ENCODE measurements around the gene RBM47. TPM values are rescaled to one million over a fixed set of nuclear protein-coding genes. Genes with fewer than 3 reads are reported as not detected.

Gene RBM47
- total RNA-seq, 1 experiment from 2014 or later: 70.3 TPM

GRCh38 chr4:40592034-40592433 is 37.6 kb downstream of the RBM47 start:
- no peak overlapping the region for H4K91ac ChIP-seq (ENCODE audit: insufficient read length, low read depth, low read length)
- no peaks in the 10 kb centered on the region for H3K27me3 ChIP-seq (ENCODE audit: insufficient read depth, low read length)
- Mint-ChIP-seq H3K9me3 (no peaks in the 10 kb centered on the region), H3K36me3 (ENCODE audit: insufficient read depth in 1 of 3, low read depth in 3 of 3) (peaks cover 19 to 50% (median 24%) of the 10 kb centered on the region in 3 experiments; a peak in 5 of 7 replicates), H3K27ac (no peak overlapping the region), H3K4me3 (no peak overlapping the region), H3K4me1 (peaks cover 7 to 10% of the 10 kb centered on the region in 2 experiments), H3K27me3 (ENCODE audit: low read depth) (no peaks in the 10 kb centered on the region)
- H4K8ac ChIP-seq (replicated peaks; ENCODE audit: insufficient read length, low read depth, low read length): no peak overlapping the region
- no peak overlapping the region for H2BK20ac ChIP-seq (ENCODE audit: low read depth, low read length, poor library complexity, severe bottlenecking)
- no CpG with 5 or more reads among the region's 3 CpGs for WGBS (ENCODE audit: extremely low coverage, insufficient read length, low lambda C conversion rate)
- no peak overlapping the region for H2BK120ac ChIP-seq (ENCODE audit: low read depth, low read length, poor library complexity, severe bottlenecking)
- H3K9me3 ChIP-seq (ENCODE audit: control insufficient read depth, low read depth, low read length): no peaks in the 10 kb centered on the region
- H3K4me1 ChIP-seq (ENCODE audit: insufficient read depth, low read length): no peaks in the 10 kb centered on the region; the same call in 1 of the 2 replicates
- H3K79me1 ChIP-seq (ENCODE audit: insufficient read depth, low read depth, low read length, poor library complexity, severe bottlenecking): no peaks in the 10 kb centered on the region
- no peak overlapping the region for H3T11ph ChIP-seq (ENCODE audit: low read length)
- no peak overlapping the region for H3K18ac ChIP-seq (ENCODE audit: insufficient read length, low read depth, low read length)
- no peak overlapping the region for H4K5ac ChIP-seq (ENCODE audit: insufficient read length, low read depth, low read length)
- H3K9ac ChIP-seq (ENCODE audit: extremely low read depth, insufficient read length, low read length): no peak overlapping the region
- H3K23me2 ChIP-seq (ENCODE audit: insufficient read length, low read depth, low read length, poor library complexity, severe bottlenecking): no peaks in the 10 kb centered on the region
- H2BK15ac ChIP-seq (ENCODE audit: low read depth, low read length): no peak overlapping the region
- H3K56ac ChIP-seq (ENCODE audit: insufficient read length, low read depth, low read length): no peak overlapping the region
- no peak overlapping the region for H2AFZ ChIP-seq (ENCODE audit: low read length)
- H2BK5ac ChIP-seq (ENCODE audit: insufficient read length, low read length): no peak overlapping the region
- H2BK12ac ChIP-seq (ENCODE audit: insufficient read length, low read depth, low read length): no peak overlapping the region
- no peak overlapping the region for H2AK5ac ChIP-seq (ENCODE audit: insufficient read length, low read length)
- DNase-seq: no peak
- TF ChIP-seq, protein P1, sequence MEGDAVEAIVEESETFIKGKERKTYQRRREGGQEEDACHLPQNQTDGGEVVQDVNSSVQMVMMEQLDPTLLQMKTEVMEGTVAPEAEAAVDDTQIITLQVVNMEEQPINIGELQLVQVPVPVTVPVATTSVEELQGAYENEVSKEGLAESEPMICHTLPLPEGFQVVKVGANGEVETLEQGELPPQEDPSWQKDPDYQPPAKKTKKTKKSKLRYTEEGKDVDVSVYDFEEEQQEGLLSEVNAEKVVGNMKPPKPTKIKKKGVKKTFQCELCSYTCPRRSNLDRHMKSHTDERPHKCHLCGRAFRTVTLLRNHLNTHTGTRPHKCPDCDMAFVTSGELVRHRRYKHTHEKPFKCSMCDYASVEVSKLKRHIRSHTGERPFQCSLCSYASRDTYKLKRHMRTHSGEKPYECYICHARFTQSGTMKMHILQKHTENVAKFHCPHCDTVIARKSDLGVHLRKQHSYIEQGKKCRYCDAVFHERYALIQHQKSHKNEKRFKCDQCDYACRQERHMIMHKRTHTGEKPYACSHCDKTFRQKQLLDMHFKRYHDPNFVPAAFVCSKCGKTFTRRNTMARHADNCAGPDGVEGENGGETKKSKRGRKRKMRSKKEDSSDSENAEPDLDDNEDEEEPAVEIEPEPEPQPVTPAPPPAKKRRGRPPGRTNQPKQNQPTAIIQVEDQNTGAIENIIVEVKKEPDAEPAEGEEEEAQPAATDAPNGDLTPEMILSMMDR (conservative IDR thresholded peaks at IDR 0.05): no peak
- H3K23ac ChIP-seq (ENCODE audit: insufficient read length, low read depth, low read length): no peak overlapping the region
- peaks cover 7% of the 10 kb centered on the region; the same call in 1 of the 2 replicates for H3K79me2 ChIP-seq (ENCODE audit: insufficient read depth, low read length)
- no peak overlapping the region for H3K4me2 ChIP-seq (ENCODE audit: insufficient read depth, insufficient read length, low read length)
- no peak overlapping the region for H3K4ac ChIP-seq (ENCODE audit: low read depth, low read length)
- no peaks in the 10 kb centered on the region for H4K20me1 ChIP-seq (ENCODE audit: control insufficient read depth, insufficient read depth, insufficient read length)
- H3K14ac ChIP-seq (ENCODE audit: insufficient read depth, low read length): no peak overlapping the region
- no peak overlapping the region for H3K27ac ChIP-seq (ENCODE audit: insufficient read length, low read depth, low read length)

Data from H9 (cell line).